Measurements from ENCODE around the gene FKBP7. TPM values are rescaled to one million over a fixed set of nuclear protein-coding genes. Genes with fewer than 3 reads are reported as not detected.
"Not testable (repeated sequence)": the region's sequence is repeated elsewhere in the genome, so short reads cannot be mapped to it uniquely, and the experiment has no call there.

Gene FKBP7, protein sequence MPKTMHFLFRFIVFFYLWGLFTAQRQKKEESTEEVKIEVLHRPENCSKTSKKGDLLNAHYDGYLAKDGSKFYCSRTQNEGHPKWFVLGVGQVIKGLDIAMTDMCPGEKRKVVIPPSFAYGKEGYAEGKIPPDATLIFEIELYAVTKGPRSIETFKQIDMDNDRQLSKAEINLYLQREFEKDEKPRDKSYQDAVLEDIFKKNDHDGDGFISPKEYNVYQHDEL
- total RNA-seq: 14.0 and 16.2 TPM in 2 replicates

DNA sequence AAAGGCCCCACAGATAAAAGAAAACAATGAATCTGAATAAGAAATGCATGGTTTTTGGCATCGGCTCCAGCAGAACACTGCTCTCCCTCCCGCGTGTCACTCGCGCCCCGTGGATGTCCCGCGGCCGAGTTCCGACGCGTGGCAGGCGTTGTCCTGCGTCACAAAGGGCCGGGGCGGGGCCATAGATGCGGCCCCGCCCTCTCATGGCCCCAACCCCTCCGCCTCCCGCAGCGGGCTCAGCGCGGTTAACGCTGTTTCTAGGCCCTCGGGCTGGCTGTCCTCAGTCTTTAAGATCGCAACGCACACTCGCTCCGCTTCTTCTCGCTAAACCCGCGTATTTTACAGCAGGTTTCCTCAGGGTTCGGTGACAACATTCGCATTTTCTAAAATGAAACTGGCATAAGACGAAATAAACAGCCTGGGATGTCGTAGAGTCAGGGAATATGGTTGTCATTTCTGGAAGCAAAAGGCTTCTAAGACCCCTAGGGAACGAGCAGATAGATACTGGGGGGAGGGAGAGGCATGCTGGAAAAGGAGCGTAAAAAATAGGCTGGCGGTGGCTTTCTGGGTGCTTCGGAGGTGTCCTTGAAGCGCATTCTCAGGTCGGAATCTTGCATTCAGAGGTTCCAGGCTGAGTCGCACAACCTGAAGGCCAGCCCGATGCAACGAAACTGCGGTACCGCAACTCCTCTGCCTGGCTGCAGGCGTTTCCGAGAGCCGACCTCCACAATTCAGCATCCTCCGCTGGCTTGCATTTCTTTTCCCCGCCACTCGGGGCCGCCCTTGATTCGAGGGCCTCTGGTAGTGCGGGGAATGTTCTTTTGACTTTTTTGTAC is at the start of gene FKBP7:
TSS of gene FKBP7 (minus strand) at position 162 of the 836 bp plus-strand sequence. CDS start at position 61, 101 bp downstream.
- peak; percentile 86 for DNase-seq

DNA sequence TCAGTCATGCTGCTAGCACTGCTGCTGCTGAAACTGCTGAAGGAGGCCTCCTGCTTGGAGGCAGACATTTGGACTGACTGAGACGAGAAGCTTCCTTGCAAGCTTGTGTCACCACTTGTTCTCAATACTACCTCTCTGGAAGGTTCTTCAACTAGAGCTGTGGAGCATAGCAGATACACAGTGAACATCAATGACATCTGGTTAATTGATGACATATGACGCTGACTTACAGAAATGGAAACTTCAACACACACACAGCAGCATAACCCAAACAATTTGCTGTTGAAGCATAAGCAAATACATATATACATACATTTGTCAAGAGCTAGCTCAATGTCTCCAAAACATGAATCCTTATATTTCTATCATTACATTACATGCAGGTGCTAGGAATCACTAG is 49.2 kb upstream of the FKBP7 start:
- DNase-seq: no peak

DNA sequence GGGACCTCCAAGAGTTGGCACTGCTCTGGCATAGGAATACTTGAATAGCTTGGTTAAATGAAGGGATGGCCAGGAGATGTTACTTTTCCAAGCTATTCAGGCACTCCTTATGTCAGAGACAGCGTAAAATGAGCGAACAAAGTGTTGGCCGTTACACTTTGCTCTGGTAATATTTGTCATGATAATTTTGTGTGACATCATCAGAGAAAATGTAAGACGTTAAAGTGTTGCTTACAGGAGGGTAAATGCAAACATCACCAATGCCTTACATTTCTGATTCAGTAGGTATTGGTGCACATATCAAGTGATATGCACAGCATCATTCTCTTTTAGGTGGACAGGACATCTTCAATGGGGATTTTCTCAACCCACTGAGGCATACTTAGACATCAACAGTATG is 47.9 kb upstream of the FKBP7 start:
- no peak for DNase-seq

DNA sequence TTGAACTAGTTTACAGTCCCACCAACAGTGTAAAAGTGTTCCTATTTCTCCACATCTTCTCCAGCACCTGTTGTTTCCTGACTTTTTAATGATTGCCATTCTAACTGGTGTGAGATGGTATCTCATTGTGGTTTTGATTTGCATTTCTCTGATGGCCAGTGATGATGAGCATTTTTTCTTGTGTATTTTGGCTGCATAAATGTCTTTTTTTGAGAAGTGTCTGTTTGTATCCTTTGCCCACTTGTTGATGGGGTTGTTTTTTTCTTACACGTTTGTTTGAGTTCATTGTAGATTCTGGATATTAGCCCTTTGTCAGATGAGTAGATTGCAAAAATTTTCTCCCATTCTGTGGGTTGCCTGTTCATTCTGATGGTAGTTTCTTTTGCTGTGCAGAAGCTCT is 47.1 kb upstream of the FKBP7 start:
- DNase-seq: not testable (repeated sequence)

DNA sequence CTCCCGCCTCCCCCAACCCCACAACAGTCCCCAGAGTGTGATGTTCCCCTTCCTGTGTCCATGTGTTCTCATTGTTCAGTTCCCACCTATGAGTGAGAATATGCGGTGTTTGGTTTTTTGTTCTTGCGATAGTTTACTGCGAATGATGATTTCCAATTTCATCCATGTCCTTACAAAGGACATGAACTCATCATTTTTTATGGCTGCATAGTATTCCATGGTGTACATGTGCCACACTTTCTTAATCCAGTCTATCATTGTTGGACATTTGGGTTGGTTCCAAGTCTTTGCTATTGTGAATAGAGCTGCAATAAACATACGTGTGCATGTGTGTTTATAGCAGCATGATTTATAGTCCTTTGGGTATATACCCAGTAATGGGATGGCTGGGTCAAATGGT is 46.6 kb upstream of the FKBP7 start:
- not testable (repeated sequence) for DNase-seq

DNA sequence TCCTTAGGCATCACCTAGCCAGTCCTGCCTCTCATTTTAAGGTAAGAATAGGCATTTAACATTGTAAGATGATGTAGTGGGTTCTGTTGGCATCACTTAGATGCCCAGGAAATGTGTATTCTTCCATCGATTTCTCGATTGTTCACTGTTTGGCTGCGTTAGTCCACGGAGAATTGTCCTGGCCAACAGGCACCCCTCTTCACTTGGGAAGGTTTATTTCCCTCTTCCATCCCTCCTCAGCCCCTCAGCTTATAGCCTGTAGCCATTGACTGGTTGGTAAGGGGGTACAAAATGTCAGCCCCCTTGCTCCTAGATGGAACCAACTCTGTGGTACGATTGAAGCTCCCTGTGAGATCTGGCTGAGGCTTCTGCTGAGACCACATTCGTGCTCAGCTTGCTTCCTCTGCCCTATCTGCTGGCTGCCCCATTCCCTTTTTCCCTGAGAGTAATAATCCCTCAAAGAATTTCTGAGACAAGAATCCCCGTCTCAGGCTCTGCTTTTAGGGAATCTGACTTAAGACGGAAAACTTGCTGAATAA is 45.3 kb upstream of the FKBP7 start:
- peak; percentile 10 for DNase-seq

DNA sequence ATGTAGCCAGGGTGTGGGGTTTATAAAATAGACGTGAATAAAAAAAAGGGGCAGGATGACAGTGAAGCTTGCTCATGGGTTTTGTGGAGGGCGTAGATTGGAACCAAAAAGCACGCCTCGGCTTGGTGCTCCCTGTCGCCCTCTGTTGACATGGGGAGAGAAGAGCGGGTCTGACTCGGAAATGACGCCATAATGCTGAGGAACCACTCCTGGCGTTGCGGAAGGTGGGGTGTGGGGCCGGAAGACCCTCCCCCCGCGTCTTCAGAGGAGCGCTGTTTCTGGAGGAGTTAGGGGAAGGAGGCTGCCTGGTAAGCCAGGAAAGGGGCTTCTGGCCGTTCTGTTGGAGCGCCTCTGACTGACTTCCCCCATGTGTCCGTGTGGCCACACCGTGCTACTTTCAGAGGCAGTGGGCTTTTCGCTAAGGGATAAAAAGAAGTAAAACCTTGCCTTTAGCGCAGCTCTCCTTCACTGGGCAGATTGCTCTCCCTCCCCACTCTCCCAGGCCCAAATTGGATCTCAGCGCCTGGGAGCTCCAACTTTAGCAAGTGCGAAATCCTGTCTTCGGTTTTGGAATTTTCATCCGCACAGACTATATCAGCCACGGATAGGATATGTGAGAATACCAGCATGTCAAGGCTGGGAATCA is 44.7 kb upstream of the FKBP7 start:
- peak; percentile 88 for DNase-seq

DNA sequence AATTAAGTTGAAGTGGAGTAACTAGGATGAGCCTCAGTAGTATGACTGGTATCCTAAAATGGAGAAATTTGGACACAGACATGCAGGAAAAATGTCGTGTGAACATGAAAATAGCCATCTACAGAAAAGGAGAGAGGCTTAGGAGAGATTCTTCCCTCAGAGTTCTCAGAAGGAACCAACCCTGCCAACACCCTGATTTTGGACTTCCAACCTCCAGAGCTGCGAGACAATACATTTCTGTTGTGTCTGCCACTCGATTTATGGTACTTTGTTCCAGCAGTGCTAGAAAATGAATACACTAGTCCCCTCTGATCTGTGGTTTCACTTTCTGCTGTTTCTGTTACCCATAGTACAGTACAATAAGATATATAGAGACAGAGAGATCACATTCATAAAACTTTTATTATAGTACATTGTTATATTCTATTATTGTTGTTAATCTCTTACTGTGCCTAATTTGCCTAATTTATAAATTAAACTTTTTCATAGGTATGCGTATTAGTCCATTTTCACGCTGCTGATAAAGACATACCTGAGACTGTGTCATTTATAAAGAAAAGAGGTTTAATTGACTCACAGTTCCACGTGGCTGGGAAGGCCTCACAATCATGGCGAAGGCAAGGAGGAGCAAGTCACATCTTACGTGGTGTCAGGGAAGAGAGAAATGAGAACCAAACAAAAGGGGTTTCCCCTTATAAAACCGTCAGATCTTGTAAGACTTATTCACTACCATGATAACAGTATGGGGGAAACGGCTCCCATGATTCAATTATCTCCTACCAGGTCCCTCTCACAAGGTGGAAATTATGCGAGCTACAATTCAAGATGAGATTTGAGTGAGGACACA is 43.1 kb upstream of the FKBP7 start:
- DNase-seq: no peak

DNA sequence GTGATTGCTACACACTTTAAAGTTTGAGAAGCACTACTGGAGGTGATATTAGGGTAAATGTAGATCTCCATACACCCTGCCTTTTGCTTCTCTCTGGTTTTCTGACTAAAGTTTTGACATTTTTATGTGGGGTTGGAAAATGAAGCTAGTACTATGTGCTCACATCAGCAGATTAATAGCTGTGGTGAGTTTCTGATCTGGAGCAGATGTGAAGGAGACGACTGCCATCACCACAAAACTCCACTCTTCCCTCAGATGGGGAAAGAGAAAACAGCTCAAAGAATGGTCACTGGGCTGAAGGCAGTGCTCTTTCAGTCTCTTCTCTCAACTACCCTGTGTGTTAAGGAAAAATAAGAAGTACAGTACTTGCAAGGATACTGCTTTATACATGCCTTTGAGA is 39.1 kb upstream of the FKBP7 start:
- DNase-seq: no peak

DNA sequence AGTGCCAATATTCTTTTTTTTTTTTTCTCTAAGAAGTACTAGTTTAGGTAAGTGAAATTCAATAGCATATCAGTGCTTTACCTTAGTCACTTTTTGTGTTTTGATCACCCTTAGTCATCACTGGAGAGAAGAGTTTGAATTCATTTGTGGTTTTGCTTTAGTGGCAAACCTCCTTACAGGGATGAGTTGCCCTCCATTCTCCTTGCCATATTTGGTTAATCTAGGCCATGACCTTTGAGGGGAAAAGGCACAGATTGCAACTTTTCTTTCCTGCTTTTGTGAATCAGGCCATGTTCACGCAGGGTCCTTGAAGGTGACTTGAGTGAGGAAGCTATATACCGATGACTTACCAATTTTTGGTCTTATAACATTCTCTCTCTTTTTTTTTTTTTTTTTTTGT is 36.3 kb upstream of the FKBP7 start:
- no peak for DNase-seq

DNA sequence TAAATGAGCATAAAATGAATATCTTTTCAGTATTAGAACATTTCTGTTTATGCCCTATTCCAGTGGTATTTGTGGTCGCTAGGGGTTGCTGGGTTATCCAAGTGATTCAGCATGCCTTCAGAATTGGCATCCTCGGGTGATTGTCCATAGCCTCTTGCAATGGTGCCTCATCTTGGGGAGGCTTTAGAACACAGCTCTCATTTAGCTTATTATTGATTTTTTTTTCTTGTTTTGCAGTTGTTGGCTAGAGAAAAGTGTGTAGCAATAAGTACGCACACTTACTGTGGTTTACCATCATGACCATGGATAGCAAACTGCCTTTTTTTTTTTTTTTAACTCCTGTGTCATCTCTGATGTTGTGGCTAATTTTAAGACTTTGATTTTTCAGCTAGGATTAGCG is 35.5 kb upstream of the FKBP7 start:
- no peak for DNase-seq

DNA sequence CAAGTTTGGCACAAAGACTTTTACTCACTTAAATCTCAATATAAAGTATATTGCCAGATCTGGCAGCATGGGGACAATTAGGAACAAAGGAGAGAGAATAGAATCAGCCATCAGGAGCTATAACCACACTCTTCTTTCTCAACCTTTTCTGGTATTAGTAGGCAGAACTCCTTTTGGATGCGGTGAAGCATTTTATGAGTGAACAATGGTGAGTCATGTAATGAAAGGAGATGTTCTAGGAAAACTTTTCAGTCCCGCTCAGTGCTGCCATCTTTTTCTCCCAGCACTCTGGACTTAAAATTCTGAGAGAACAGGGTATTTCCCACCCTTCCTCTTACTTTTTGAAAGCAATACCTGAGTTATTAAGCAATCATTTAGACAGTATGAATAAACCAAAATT is 34.1 kb upstream of the FKBP7 start:
- DNase-seq: no peak

DNA sequence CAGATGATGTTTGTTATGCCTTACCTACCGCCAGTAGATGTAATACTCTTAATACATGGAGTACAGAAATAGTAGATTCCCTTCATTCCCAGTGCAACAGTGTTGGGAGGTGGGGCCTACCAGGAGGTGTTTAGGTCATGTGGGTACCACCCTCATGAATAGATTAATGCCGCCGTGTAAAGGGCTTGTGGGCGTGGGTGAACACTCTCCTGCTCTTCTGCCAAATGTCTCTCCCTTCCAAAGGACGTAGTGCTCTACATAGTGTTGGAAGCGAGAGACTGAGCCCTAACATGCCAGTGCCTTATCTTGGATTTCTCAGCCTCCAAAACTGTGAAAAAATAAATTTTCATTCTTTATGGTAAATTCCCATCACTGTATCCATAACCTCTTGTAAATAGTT is 32.0 kb upstream of the FKBP7 start:
- DNase-seq: no peak

DNA sequence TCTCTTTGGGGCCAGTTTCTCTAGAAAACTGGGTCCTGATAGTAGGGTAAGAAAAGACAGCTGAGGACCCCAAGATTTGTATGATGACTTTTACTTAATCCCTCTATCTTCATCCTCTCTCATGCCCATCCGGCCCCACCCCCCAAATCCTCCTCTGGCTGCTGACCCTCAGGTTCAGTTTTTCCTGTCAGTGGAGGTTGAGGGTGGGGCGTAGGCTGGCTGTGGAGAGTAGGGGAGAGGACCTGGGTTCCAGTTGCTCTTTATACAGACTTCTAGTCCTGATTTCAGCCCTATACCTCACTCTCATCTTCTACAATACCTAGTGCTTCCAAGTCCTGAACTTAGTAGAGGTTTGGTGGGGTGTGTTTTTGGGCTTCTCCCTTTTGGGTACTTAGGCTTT is 30.2 kb upstream of the FKBP7 start:
- no peak for DNase-seq

DNA sequence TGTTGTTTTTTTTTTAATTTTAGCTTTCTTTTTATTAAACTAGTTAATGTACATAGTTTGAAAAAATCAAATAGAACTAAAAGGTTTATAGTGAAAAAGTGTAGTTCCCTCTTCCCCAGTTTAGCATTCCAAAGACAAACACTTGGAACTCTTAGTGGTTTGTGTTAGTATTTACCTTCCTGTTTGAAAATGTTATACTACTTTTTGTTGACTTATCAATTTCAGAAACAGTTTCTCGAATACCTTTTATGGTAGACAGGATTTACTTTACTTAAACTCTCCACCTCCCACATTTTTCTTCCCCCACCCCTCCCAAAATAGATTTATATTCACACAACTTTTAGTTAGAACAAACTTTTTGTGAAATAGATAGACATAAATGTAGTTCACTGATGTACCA is 28.5 kb upstream of the FKBP7 start:
- no peak for DNase-seq

DNA sequence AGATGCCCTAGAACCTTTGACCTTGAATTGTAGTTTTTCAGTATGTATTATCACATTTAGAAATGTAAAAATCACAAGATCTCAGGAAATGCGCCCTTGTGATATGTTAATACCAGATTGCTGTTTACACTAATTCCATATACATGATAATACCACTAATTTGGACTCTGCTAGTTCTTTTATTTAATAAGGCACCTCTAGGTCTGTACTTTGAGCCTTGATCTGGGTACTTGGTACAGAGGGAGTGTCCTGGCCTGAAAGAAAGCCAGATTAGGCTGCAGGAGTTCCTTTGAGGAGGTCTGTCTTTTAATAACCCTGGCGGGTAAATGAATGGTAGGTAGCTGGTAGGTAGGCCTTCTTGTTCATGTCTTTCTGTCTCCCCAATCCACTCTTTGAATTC is 28.1 kb upstream of the FKBP7 start:
- DNase-seq: no peak

DNA sequence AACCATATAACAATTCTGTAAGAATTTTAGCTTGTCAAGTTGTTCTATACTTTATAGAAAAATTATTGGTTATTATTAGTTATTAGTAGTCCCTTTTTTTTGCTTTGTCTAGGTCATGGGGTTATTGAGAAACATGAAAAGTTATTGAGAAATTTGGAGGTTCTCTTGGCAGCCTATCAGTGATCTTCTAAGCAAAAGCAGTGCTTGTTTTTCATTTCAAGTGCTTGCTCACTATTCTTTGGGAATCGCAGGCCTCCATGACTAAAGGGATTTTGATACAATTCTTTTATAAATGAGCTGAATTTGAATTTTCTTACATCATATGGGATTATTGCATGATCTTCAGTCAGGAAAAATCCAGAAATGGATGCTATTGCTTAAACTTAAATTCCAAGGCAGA is 27.7 kb upstream of the FKBP7 start:
- DNase-seq: no peak

DNA sequence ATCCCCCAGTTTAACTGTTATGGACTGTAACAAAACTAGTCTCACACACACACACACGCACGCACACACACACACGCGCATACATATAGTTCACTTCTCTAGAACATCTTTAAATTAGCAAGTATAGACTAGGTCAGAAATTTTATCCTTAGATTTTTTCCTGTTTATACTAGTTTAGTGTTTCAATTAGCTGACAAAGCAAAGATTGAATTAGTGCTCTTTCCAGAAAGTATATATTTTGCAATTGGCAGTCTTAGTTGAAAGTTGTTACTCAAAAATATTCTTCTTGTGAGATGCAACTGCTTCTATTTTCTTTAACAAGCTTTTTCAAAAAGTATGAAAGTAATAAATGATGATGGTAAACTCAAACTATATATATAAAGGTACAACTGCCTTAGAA is 24.4 kb upstream of the FKBP7 start:
- no peak for DNase-seq

DNA sequence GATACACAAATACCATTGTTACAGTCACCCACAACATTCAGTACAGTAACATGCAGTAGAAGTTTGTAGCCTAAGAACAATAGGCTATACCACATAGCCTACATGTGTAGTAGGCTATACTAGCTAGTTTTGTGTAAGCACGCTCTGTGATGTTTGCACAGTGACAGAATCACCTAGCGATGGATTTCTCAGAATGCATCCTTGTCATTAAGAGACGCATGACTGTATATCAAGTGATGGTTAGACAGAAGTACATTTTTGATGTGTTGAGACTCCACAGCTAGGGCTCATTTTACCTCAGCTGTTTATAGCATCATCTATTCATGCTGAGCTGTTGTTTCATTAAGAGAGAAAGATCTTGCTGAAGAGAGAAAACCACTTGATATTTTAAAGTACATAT is 21.2 kb upstream of the FKBP7 start:
- DNase-seq: no peak

DNA sequence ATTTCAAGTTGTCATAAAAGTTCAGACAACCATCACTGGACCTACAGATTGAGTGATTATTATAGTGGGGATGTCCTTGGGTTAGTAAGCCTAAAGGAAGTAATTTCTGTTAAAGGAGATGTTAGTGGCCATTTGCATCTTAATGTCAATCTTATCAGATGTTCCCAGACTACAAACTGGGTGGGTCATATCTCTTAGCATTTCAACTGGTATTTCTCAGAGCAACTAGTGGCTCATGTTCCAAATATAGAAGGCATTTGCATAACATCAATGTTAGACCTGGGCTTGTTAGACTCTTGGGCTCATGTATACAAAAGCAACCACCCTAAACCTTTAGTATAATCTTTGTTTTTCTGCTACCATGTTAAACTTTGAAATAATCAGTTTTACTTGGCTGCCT is 19.7 kb upstream of the FKBP7 start:
- no peak for DNase-seq

DNA sequence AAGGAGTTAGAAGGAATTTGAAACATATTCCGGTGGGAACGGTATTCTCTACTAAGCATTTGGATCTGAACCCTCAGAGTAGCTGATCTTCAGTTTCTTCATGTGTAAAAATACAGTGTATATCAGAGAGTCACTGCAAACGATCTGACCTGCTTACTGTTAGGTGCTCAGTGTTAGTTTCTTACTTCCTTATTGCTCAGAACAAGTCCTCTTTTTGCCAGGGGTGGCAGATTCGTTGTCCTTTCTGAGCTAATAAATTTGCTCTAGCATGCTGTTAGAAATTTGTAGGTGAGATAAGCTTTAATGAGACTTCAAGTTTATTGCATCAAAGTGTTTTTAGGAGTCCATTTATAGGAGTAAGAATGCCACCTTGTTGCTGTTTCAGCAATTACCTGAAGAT is 17.6 kb upstream of the FKBP7 start:
- DNase-seq: no peak

DNA sequence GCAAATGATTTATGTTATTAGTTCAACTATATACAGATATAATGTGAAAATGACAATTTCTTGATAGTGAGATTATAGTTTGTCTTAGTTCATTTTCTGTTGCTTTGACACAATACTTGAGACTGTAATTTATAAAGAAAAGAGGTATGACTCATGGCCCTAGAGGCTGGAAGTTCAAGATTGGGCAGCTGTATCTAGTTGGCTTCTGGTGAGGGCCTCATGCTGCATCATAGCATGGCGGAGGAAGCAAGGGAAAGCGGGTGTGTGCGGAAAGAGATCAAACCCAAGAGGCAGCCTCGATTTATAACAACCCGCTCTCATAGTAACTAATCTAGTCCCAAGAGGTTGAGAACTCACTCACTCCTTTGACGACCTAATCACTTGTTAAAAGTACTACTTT is 13.2 kb upstream of the FKBP7 start:
- DNase-seq: no peak

DNA sequence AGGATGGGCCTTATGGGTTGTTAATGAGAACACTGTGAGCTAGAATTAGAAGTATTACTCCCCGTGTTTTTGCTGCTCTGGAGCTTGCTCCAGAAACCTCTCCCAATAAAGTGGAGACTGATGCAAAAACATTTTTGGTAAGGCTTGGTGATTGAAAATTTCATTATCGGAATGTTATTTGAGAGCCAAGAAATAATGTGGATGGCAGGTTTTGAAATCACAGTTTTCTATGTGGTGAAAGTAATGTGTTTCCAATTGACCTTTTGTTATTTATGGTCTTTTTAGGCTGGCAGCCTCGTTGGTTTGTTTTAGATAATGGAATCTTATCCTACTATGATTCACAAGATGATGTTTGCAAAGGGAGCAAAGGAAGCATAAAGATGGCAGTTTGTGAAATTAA is 7.0 kb upstream of the FKBP7 start:
- DNase-seq: no peak
